Fibroblast of lung (primary cell): ENCODE measurements around the gene TBL1X.

ENCODE experiments used
- EZH2 ChIP-seq: IDR thresholded peaks from 2 replicates; pipeline ENCODE4 v1.5.1; 2012; ENCODE audit warnings: low read length, control low read depth, mild to moderate bottlenecking; ENCODE audit errors: missing control alignments
- TF ChIP-seq, protein P1 (sequence below), 2 donors: IDR thresholded peaks in 1 of 2; conservative IDR thresholded peaks in 1 of 2; 1 replicate in 1 of 2; 2 replicates in 1 of 2; pipeline ENCODE4 v1.5.1; 2011 to 2012; ENCODE audit warnings: low read length in 2 of 2, control low read depth in 1 of 2, inconsistent platforms in 1 of 2, low read depth in 1 of 2, mild to moderate bottlenecking in 1 of 2

DNA sequence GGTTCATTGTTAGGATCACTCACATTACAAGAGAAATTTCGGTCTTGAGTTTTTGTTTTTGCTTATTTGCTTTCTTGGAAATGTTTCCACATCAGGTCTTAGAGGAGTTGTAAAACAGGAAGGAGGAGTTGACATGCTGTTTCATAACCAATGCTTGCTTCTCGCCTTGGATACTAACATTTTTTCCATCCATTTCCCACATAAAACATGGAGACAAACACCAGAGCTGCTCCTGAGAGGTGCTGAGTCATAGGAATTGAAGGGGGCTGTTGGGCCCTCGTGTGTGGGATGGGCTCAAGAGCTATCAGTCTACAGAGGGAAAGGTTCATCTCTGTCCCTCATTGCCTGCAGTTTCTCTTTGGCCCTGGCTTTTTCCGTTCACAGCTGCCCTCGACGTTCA, 29.9 kb downstream of the TBL1X start:
- TF ChIP-seq, protein P1, sequence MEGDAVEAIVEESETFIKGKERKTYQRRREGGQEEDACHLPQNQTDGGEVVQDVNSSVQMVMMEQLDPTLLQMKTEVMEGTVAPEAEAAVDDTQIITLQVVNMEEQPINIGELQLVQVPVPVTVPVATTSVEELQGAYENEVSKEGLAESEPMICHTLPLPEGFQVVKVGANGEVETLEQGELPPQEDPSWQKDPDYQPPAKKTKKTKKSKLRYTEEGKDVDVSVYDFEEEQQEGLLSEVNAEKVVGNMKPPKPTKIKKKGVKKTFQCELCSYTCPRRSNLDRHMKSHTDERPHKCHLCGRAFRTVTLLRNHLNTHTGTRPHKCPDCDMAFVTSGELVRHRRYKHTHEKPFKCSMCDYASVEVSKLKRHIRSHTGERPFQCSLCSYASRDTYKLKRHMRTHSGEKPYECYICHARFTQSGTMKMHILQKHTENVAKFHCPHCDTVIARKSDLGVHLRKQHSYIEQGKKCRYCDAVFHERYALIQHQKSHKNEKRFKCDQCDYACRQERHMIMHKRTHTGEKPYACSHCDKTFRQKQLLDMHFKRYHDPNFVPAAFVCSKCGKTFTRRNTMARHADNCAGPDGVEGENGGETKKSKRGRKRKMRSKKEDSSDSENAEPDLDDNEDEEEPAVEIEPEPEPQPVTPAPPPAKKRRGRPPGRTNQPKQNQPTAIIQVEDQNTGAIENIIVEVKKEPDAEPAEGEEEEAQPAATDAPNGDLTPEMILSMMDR (conservative IDR thresholded peaks at IDR 0.05 in 1 of 2, IDR thresholded peaks at IDR 0.05 in 1 of 2; ENCODE audit: low read depth in 1 of 2, low read length in 2 of 2) = no peak
- no peak for TF ChIP-seq EZH2
